Fibroblast of skin of scalp (primary cell): Measurements from ENCODE around the gene SMAP1.

Experiments used
- DNase-seq: peaks from one replicate; pipeline ENCODE4 v3.0.0-alpha.2; 2013

The SMAP1 gene

DNA sequence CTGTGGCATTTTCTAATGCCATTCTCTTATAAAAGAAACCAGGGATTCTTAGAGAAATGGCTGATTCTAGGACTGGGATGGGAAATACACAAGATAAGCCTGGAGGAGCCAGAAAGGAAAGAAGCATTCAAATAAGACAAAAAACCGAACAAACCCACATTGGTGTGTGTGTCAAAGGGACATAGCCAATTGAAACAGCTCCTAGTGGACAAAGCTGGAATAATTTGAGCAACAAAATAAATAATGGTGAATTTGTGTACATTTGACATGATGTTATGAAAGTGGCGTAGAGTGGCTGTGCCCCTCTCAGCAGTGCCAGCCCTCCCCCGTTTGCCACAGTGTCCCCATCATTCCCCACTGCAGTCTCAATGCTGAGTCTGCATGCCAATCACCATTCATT lies 233.6 kb downstream of the SMAP1 start:
- DNase-seq, result no peak

- no peak for DNase-seq
Observed at GRCh38 chr6:70903665-70904452, 236.2 kb downstream of the SMAP1 start.

- DNase-seq, result no peak
Observed at GRCh38 chr6:70905742-70906141, 238.1 kb downstream of the SMAP1 start.
